Left kidney (tissue), 2 donors: ENCODE measurements around the gene SLC2A9. TPM values are rescaled to one million over a fixed set of nuclear protein-coding genes. Genes with fewer than 3 reads are reported as not detected.

Source experiments
- DNase-seq: peaks from one replicate; pipeline ENCODE4 v3.0.0-alpha.2; 2013
- polyA plus RNA-seq: library from polyadenylated mRNA; unstranded; fragments of 120-200 nt; gene quantifications from one replicate; pipeline ENCODE4 v1.2.1, GENCODE V29; 2013; ENCODE audit not compliant: insufficient read length

The SLC2A9 gene
- polyA plus RNA-seq, 1 donor: 10.3 TPM

GRCh38 chr4:9891740-9892139, 129.6 kb downstream of the SLC2A9 start:
- DNase-seq: no peak

- no peak for DNase-seq
Observed at GRCh38 chr4:9891056-9891455, 130.2 kb downstream of the SLC2A9 start.

- DNase-seq: no peak
Observed at GRCh38 chr4:9889306-9889705, 132.0 kb downstream of the SLC2A9 start.

- DNase-seq: no peak
Observed at GRCh38 chr4:9885958-9886357, 135.3 kb downstream of the SLC2A9 start.

- DNase-seq: no peak
Observed at GRCh38 chr4:9880406-9881197, 140.7 kb downstream of the SLC2A9 start.

- no peak for DNase-seq
Observed at GRCh38 chr4:9877123-9877522, 144.2 kb downstream of the SLC2A9 start.

- no peak for DNase-seq
Observed at GRCh38 chr4:9875516-9875915, 145.8 kb downstream of the SLC2A9 start.

- no peak for DNase-seq
Observed at GRCh38 chr4:9874385-9874784, 146.9 kb downstream of the SLC2A9 start.

GRCh38 chr4:9870165-9870790, 151.0 kb downstream of the SLC2A9 start:
- DNase-seq: no peak

GRCh38 chr4:9867751-9868425, 153.4 kb downstream of the SLC2A9 start:
- peak; percentile 46 for DNase-seq

GRCh38 chr4:9866931-9867330, 154.4 kb downstream of the SLC2A9 start:
- DNase-seq: no peak

- DNase-seq: no peak
Observed at GRCh38 chr4:9861561-9861960, 159.7 kb downstream of the SLC2A9 start.

- no peak for DNase-seq
Observed at GRCh38 chr4:9859810-9860209, 161.5 kb downstream of the SLC2A9 start.

GRCh38 chr4:9849538-9849920, 171.8 kb downstream of the SLC2A9 start:
- no peak for DNase-seq

GRCh38 chr4:9847968-9848748, 173.1 kb downstream of the SLC2A9 start:
- DNase-seq: peak; percentile 66

- no peak for DNase-seq
Observed at GRCh38 chr4:9845791-9846493, 175.4 kb downstream of the SLC2A9 start.

- no peak for DNase-seq
Observed at GRCh38 chr4:9841072-9841471, 180.2 kb downstream of the SLC2A9 start.

- no peak for DNase-seq
Observed at GRCh38 chr4:9835430-9835829, 185.9 kb downstream of the SLC2A9 start.

- no peak for DNase-seq
Observed at GRCh38 chr4:9833421-9833820, 187.9 kb downstream of the SLC2A9 start.

- no peak for DNase-seq
Observed at GRCh38 chr4:9832640-9833039, 188.7 kb downstream of the SLC2A9 start.

- no peak for DNase-seq
Observed at GRCh38 chr4:9826551-9826950, 194.7 kb downstream of the SLC2A9 start.

GRCh38 chr4:9825049-9825448, 196.2 kb downstream of the SLC2A9 start:
- no peak for DNase-seq
